ENCODE data around the gene KIFC3.

The KIFC3 gene

DNA sequence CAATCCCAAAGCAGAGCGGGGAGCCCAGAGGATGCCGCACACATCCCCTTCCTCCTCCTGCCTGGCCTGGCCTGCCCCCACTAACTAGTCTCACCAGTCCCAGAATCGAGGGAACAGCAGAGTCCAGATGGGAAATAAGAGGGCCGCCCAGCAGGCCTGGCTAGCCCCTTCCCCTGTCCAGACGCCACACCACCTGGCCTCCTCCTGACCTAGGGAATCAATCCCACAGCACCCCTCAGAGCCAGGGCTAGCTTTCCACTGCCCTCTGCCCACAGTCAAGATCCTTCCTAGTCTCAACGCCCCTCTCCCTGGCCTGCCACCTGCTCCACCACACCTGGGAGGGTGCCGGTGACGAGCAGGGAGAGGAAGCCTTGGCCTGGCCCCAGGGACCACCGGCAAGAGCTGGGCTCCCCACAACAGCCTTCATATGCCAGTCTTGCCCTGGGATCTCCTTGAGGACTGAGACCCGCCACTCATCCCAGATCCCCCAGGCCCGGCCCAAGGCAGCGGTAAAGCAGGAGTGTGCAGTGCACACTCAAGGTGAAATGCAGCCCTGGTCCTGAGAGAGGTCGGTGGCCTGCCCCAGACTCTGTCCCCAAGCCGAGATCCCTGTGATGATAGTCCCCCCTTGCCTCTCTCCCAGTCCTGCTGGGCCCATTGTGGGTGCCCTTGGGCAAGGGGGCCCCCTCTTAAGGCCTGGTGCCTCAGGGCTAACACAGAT lies 38.8 kb downstream of the KIFC3 start:
- TF ChIP-seq CTCF (IDR thresholded peaks at IDR 0.05; ENCODE audit: insufficient read depth, low read depth, low read length, missing control alignments): no peak
- DNase-seq (ENCODE audit: low read depth): no peak
- H3K4me3 ChIP-seq (ENCODE audit: low read length): no peak overlapping the region

GRCh38 chr16:57762365-57763040 lies 39.8 kb downstream of the KIFC3 start:
- DNase-seq (ENCODE audit: low read depth): no peak
- no peak overlapping the region for H3K4me3 ChIP-seq (ENCODE audit: low read length)
- no peak for TF ChIP-seq CTCF (IDR thresholded peaks at IDR 0.05; ENCODE audit: insufficient read depth, low read depth, low read length, missing control alignments)

- no peak overlapping the region for H3K4me3 ChIP-seq (ENCODE audit: low read length)
- no peak for DNase-seq (ENCODE audit: low read depth)
- TF ChIP-seq CTCF (IDR thresholded peaks at IDR 0.05; ENCODE audit: insufficient read depth, low read depth, low read length, missing control alignments): no peak
Measured at GRCh38 chr16:57761957-57762356, 40.3 kb downstream of the KIFC3 start.

- TF ChIP-seq CTCF (IDR thresholded peaks at IDR 0.05; ENCODE audit: insufficient read depth, low read depth, low read length, missing control alignments): no peak
- no peak overlapping the region for H3K4me3 ChIP-seq (ENCODE audit: low read length)
- no peak for DNase-seq (ENCODE audit: low read depth)
Measured at GRCh38 chr16:57761301-57761700, 41.0 kb downstream of the KIFC3 start.

DNA sequence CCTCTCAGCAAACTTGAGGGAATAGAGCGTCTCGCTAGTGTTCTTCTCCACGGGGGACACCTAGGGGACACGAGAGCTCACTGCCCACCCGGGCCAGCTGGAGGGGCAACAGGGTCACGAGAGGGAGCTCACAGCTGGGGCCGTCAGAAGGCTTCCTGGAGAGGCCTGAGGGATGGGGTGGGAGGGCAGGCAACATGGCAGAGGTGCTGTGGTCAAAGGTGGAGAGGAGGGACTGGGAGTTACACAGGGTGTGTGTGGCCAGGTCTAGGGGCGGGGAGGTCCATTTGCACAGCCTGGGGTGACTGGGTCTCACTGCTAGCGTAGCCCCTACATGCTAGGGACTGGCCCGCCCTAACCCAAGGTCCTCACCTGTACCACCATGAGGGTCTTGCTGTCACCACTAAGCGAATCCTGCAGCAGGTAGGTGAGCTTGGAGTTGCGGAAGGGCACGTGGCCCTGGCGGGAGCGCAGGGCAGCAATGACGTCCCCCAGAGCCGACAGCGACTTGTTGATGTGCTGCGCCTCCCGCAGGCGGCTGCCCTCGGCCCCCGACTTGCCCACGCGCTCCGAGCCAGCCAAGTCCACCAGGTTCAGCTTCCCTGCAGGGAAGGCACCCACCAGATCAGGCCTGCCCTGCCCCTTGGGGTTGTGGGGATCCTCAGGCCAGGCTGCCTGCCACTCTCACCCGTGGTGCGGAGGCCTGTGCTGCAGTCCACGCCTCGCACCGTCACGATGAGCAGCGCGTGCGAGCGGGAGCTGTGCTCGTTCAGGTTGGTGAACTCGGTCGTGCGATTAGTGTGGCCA lies 41.7 kb downstream of the KIFC3 start:
- TF ChIP-seq CTCF (IDR thresholded peaks at IDR 0.05; ENCODE audit: insufficient read depth, low read depth, low read length, missing control alignments): no peak
- no peak overlapping the region for H3K4me3 ChIP-seq (ENCODE audit: low read length)
- no peak for DNase-seq (ENCODE audit: low read depth)

DNA sequence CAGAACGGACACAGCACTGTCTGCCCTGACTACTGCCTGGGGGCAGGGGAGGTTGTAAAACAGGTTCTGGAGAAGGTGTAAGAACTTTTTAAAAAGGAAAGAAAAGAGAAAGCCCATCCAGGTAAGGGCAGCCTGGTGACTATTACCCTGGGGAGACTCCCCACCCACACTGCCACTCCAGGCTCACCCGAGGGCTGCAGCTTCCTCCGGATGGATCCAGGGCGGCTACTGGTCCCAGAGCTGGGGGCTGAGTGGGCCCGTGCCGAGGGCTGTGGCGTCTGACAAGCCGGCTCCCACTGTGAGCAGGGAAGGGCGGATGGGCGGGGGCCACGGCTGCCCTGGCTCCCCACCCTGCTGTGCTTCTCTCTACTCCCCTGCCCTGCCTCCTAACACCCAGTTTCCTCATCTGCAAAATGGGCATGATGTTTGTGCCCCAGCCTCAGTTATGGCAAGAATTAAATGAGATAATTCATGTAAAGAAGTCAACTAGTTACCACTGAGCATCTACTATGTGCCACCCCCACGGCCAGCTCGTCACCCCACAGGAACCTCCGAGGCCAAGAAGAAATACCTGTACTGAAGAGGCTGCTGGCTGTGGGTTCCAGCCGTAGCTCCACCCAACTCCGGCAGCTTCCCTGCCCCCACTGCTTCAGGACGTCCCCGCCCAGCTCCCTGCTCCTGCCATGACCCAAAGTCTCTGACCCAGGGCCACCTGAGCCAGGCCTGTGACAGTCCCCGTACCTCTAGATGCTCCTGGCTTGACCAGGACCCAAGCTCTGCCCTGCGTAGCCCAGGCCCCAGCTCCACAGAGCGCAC lies 42.5 kb downstream of the KIFC3 start:
- no peak for TF ChIP-seq CTCF (IDR thresholded peaks at IDR 0.05; ENCODE audit: insufficient read depth, low read depth, low read length, missing control alignments)
- DNase-seq (ENCODE audit: low read depth): peak; percentile 75
- H3K4me3 ChIP-seq (ENCODE audit: low read length): no peak overlapping the region

Measured in epithelial cell of esophagus (primary cell).